ENCODE results near the gene MT4. TPM values are rescaled to one million over a fixed set of nuclear protein-coding genes. Genes with fewer than 3 reads are reported as not detected.

The MT4 gene
- polyA plus RNA-seq, 1 donor from 2014 or later: not detected

DNA sequence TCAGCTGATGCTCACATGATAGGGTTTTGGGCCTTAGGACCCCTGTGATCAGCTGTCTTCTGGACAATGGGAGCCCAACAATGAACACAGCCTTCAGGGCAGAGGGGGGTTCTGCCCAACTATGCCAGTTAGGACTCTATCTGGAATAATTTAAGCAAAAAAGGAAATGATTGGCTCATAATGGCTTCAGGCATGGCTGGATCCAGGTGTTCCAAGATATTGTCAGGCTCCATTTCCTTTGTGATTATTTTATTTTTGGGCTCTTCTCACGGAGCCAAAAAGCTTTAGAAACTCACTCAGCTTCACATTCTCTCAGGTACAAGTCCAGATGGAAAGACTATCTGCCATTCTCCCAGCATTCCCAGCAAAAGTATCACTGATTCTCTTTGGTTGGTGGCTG lies 40.6 kb downstream of the MT4 start:
- H3K4me1 Mint-ChIP-seq: peaks cover 11 to 20% (median 14%) of the 10 kb centered on the region in 3 donors
- peaks cover 8% of the 10 kb centered on the region for H3K27me3 Mint-ChIP-seq
- H3K4me3 Mint-ChIP-seq: peak overlapping the region in 1 of 4 donors; percentile 1
- no peaks in the 10 kb centered on the region for H3K36me3 Mint-ChIP-seq
- H3K27ac Mint-ChIP-seq: no peak overlapping the region
- no peaks in the 10 kb centered on the region for H3K9me3 Mint-ChIP-seq

DNA sequence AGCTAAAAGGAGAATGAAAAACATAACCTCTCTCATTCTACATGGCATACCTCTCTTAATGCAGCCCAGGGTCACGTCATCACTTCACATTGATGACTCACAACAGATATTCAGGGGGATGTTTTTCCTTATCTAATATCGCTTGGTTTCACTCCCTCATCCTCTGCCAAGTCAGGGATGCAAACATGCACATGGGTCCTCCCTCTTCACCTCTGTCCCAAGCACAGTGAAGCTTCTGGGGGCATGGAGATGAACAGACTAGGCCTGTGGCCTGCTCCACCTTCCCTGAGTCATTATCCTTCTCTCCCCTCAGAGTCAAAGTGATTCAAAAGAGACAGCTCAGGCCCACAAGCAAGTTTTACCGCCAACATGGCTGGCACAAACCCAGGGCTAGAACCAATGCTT lies 41.2 kb downstream of the MT4 start:
- Mint-ChIP-seq H3K4me3 (peak overlapping the region in 1 of 4 donors; percentile 13), H3K36me3 (no peaks in the 10 kb centered on the region), H3K4me1 (peaks cover 17 to 25% (median 18%) of the 10 kb centered on the region in 3 donors), H3K9me3 (no peaks in the 10 kb centered on the region), H3K27me3 (peaks cover 6% of the 10 kb centered on the region), H3K27ac (peak overlapping the region in 1 of 3 donors; percentile 77)

DNA sequence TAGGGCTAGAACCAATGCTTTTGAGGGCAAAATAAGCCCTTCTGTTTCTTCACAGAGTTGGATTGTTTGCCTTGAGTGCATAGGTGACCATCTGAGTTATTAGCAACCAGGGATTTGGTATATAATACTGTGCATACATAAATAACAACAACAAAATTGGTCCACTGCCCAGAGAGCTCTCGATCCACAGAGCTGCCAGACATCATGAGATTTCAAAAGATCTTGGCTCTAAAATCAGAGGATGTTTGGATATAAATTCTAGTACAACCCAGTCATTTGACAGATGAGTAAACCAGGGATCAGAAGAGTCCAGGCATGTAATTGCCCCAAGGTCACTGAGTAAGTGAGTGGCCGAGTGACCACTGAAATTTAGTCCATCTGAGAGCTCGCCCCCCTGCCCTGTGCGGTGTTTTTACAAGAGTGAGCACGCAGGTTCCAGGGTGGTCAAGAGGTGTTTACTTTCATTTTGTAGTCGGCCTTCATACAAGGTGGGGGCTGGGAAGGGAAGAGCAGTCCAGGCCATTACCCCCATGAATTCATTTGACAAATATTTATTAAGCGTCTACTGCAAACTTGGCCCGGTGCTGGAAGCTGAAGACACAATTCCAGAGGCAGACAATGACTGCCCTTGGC lies 41.7 kb downstream of the MT4 start:
- Mint-ChIP-seq H3K4me3 (peak overlapping the region in 2 of 4 donors; percentile 13 to 63), H3K4me1 (peaks cover 18 to 27% (median 19%) of the 10 kb centered on the region in 3 donors)

DNA sequence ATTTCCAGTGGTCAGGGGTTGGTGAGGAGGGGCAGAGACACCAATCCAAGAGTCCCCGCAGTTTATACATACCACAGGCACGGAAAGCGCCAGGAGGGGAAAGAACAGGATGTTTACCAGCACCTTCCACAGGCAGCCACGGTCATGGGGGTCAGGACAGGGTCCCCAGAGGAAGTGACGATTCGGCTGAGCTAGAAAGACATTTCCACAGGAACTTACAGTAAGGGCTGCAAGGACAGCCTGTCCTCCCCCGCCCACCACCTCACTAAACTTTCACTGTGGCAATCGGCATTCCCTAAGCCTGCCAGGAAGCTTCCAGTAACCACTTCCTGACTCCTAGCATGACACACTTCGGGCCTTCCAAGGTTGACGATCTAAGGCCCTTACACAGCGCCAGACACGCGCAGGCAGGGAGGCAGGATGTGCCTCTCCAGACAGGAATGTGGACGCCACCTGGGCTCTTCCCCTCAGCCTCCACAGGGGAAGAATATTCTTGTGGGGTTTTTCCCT lies 42.3 kb downstream of the MT4 start:
- peak overlapping the region in 2 of 4 donors; percentile 13 to 63 for H3K4me3 Mint-ChIP-seq
- H3K27me3 Mint-ChIP-seq: peaks cover under 1% of the 10 kb centered on the region
- H3K4me1 Mint-ChIP-seq: peaks cover 18 to 27% (median 19%) of the 10 kb centered on the region in 3 donors
- peak overlapping the region in 1 of 3 donors; percentile 77 for H3K27ac Mint-ChIP-seq
- H3K36me3 Mint-ChIP-seq: no peaks in the 10 kb centered on the region
- H3K9me3 Mint-ChIP-seq: no peaks in the 10 kb centered on the region

More for the DNA sequence above, 41.7 kb downstream of the MT4 start:
- Mint-ChIP-seq H3K36me3 (no peaks in the 10 kb centered on the region), H3K27ac (peak overlapping the region in 1 of 3 donors; percentile 77), H3K27me3 (peaks cover 5% of the 10 kb centered on the region), H3K9me3 (no peaks in the 10 kb centered on the region)

DNA sequence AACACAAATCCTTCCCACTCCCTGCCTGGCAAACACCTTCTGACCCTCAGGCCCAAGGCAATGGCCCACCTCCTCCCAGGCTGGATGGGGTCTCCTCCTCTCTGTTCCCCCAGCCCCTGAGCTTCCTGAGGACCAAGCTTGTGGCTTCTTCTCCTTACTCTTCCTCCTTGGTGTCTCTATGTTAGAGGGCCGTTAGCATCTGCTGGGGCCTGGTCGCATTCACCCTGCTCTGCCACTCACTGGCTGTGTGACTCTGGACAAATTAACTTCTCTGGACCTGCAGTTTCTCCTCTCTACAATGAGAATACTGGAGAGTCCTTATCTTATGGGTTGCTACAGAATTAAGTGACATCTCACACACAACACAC lies 42.8 kb downstream of the MT4 start:
- peaks cover 18 to 27% (median 19%) of the 10 kb centered on the region in 3 donors for H3K4me1 Mint-ChIP-seq
- H3K36me3 Mint-ChIP-seq: no peaks in the 10 kb centered on the region

DNA sequence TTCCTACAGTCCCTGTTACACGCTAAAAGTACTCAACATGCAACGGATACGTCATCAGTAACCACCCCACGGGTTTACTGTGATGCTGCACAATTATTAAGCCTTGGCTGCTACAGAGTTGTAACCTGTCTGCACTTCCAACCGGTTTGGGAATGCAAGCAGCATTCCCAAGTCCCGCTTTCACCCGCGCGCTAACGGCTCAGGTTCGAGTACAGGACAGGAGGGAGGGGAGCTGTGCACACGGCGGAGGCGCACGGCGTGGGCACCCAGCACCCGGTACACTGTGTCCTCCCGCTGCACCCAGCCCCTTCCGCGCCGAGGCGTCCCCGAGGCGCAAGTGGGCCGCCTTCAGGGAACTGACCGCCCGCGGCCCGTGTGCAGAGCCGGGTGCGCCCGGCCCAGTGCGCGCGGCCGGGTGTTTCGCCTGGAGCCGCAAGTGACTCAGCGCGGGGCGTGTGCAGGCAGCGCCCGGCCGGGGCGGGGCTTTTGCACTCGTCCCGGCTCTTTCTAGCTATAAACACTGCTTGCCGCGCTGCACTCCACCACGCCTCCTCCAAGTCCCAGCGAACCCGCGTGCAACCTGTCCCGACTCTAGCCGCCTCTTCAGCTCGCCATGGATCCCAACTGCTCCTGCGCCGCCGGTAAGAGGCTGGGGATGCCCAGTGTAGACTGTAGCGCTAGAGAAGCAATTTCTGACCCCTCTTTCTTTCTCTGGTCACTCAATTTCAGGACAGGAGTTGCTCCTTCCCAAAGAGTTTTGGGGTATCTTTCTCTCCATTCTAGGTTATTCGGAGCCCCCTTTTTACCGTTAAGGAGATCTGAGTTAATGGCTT lies 43.4 kb downstream of the MT4 start, which contains the start of gene MT2A:
TSS of gene MT2A (plus strand) at position 542 of the 833 bp plus-strand sequence. CDS start at position 614, 72 bp downstream.
- no peaks in the 10 kb centered on the region for H3K36me3 Mint-ChIP-seq
- H3K27ac Mint-ChIP-seq: peak within 1 kb of the TSS; percentile 70 to 92 (median 84)
- peak within 1 kb of the TSS; percentile 83 to 95 (median 93) for H3K4me3 Mint-ChIP-seq
- no peaks in the 10 kb centered on the region for H3K9me3 Mint-ChIP-seq
- H3K4me1 Mint-ChIP-seq: peaks cover 18 to 27% (median 19%) of the 10 kb centered on the region in 3 donors
- no peaks in the 10 kb centered on the region for H3K27me3 Mint-ChIP-seq

More for the DNA sequence above, 42.8 kb downstream of the MT4 start:
- Mint-ChIP-seq H3K9me3 (no peaks in the 10 kb centered on the region), H3K27me3 (no peaks in the 10 kb centered on the region), H3K4me3 (peak overlapping the region; percentile 13 to 81 (median 74)), H3K27ac (peak overlapping the region in 1 of 3 donors; percentile 70)

DNA sequence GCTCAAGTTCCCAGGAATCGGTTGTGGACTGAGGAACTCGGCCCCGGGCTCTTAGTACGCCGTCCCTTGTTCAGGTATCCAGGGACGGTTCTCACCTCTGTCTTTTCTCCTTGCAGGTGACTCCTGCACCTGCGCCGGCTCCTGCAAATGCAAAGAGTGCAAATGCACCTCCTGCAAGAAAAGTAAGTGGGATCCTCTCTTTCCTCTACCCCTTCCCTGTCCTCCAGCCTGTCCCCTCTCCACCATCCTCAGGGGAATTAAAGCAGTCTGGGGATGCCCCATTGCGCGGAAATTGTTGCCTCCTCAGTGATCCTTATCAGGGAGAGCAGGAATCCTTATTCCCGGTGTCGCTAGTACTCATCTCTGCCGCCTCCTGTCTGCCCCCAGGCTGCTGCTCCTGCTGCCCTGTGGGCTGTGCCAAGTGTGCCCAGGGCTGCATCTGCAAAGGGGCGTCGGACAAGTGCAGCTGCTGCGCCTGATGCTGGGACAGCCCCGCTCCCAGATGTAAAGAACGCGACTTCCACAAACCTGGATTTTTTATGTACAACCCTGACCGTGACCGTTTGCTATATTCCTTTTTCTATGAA lies 44.1 kb downstream of the MT4 start:
- H3K36me3 Mint-ChIP-seq: no peaks in the 10 kb centered on the region
- H3K27me3 Mint-ChIP-seq: no peaks in the 10 kb centered on the region
- peak overlapping the region in 2 of 3 donors; percentile 70 to 92 for H3K27ac Mint-ChIP-seq
- peaks cover 18 to 27% (median 19%) of the 10 kb centered on the region in 3 donors for H3K4me1 Mint-ChIP-seq
- no peaks in the 10 kb centered on the region for H3K9me3 Mint-ChIP-seq
- peak overlapping the region; percentile 83 to 95 (median 93) for H3K4me3 Mint-ChIP-seq

DNA sequence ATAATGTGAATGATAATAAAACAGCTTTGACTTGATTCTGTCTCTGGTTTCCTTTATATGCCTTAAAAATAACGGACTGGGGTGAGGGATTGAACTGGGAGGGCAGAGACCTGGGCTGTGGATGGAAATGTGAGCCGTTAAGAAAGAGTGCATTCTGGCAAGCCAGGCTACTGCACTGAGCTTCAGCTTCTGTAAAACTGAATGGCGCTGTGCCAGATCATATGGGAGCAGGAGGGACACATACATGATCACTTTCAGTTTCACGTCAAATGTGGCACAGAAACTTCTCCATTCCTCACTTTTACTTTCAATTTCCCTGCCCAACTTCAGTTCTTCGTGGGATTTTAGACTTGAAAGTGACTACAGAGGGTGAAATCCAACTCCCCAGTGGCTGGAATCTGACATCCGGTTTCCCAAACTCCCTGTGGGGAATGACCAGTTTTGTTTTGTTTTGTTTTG lies 44.6 kb downstream of the MT4 start:
- Mint-ChIP-seq H3K27ac (peak overlapping the region; percentile 35 to 92 (median 84)), H3K36me3 (no peaks in the 10 kb centered on the region), H3K9me3 (no peaks in the 10 kb centered on the region), H3K4me1 (peaks cover 18 to 27% (median 19%) of the 10 kb centered on the region in 3 donors), H3K27me3 (no peaks in the 10 kb centered on the region), H3K4me3 (peak overlapping the region; percentile 83 to 95 (median 93))

DNA sequence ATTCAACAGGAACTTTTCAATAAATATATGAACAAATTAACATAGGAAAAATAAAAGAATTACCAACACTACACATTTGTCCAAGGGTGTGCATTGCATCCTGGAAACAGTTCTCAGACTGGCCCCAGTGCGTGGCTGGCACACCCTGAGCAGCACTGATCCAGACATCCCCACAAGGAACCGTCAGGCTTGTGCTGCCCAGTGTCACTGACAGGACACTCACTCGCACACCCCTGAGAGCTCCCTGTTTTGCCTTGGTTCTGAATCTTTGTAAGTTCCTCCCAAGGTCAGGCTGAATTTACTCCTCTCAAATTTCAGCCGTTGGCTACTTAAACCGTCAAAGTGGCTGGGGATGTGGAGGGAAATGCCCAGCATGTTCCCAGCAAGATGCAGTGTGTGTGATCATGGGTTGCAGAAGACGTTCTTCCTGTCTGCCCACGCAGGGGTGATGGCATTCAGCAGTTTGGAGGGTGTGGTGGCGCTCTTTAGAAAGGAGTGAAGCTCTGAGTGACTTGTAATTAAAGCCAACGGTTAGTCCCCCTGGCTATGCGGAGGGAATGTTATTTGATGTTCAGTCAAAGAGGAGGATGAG lies 45.2 kb downstream of the MT4 start:
- Mint-ChIP-seq H3K4me1 (peaks cover 18 to 27% (median 19%) of the 10 kb centered on the region in 3 donors), H3K27me3 (no peaks in the 10 kb centered on the region), H3K27ac (peak overlapping the region; percentile 62 to 92 (median 78)), H3K36me3 (no peaks in the 10 kb centered on the region), H3K9me3 (no peaks in the 10 kb centered on the region), H3K4me3 (peak overlapping the region; percentile 71 to 95 (median 93))

DNA sequence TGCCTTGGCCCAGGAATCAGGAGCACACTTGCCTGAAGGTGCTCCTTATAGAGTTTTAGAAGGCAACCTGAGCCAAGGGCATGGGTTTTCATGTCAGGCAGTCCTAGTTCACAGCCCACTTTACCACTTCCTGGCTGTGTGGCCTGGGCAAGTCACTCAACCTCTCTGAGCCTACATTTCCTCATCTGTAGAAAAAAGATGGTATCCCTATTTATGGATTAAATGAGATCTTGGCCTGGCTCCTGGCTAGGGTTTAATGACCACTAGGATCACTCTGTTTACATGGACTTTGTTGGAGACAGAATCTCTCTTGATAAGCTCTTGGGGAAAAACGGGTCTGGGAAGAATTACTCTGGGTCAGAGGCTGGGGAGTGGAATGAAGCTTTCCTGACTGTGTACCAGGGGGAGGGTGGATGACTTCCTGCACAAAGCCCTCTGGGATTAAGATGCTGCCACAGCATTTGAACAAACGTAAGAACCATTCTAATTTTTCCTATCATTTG lies 45.8 kb downstream of the MT4 start:
- Mint-ChIP-seq H3K27ac (peak overlapping the region; percentile 62 to 92 (median 78)), H3K4me3 (peak overlapping the region; percentile 71 to 95 (median 80)), H3K36me3 (no peaks in the 10 kb centered on the region), H3K9me3 (no peaks in the 10 kb centered on the region), H3K27me3 (no peaks in the 10 kb centered on the region), H3K4me1 (peaks cover 18 to 27% (median 19%) of the 10 kb centered on the region in 3 donors)

DNA sequence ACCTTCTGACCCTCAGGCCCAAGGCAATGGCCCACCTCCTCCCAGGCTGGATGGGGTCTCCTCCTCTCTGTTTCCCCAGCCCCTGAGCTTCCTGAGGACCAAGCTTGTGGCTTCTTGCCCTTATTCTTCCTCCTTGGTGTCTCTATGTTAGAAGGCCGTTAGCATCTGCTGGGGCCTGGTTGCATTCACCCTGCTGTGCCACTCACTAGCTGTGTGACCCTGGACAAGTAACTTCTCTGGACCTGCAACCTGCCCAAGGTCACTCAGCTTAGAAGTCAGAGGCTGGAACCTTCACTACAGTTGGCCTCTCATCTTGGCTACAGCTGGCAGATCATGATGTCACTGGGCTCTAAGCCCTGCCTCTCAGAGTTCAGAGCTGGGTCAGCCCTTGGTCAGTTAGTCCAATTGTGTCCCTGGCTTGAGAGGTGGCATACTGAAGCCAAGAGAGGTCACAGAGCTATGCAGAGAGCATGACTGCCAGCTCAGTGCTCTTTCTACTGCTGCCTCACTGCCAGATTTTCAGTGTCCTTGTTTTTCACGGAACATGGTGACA lies 46.5 kb downstream of the MT4 start:
- Mint-ChIP-seq H3K27me3 (no peaks in the 10 kb centered on the region), H3K9me3 (no peaks in the 10 kb centered on the region), H3K4me1 (peaks cover 18 to 27% (median 19%) of the 10 kb centered on the region in 3 donors), H3K4me3 (peak overlapping the region in 3 of 4 donors; percentile 30 to 73 (median 71)), H3K36me3 (no peaks in the 10 kb centered on the region), H3K27ac (peak overlapping the region; percentile 62 to 92 (median 76))

DNA sequence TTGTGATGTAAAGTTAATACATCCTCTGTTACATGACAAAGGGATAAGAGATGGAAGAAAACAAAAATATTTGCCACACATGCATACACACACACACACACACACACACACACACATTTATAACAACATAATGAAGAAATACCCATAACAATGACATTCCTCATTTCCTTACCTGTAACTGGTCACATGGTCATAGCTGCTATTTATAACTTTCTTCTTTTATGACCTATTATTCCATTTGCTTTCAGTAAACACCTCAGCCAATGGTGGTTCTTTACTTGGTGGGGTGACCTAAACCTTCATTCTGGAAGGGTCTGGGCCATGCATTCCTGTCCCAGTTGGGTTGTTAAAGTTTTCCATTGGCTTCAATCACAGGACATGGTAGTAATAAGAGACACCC lies 48.8 kb downstream of the MT4 start:
- no peak overlapping the region for H3K4me3 Mint-ChIP-seq

DNA sequence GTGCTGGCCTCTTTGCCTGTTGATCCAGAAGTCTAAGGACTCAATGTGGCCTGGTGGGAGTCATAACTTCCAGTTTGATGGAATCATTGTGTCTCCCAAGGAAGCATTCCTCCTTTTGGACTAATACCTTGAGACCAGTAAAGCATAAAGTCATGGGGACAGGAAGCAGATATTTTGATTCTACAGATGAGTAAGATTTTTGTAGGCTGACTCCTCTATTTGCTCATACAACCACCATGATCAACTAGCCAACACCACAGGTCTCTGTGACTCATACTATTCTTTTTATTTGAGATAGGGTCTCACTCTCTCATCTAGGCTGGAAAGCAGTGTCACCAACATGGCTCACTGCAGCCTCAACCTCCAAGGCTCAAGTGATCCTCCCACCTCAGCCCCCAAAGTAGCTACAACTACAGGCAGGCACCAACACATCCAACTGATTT lies 49.7 kb downstream of the MT4 start:
- Mint-ChIP-seq H3K27ac (no peak overlapping the region), H3K9me3 (no peaks in the 10 kb centered on the region), H3K27me3 (peaks cover 22% of the 10 kb centered on the region), H3K4me3 (no peak overlapping the region), H3K36me3 (no peaks in the 10 kb centered on the region), H3K4me1 (peaks cover 10 to 21% (median 14%) of the 10 kb centered on the region in 3 donors)

More for the DNA sequence above, 48.8 kb downstream of the MT4 start:
- Mint-ChIP-seq H3K4me1 (peaks cover 15 to 29% (median 19%) of the 10 kb centered on the region in 3 donors), H3K9me3 (no peaks in the 10 kb centered on the region), H3K36me3 (no peaks in the 10 kb centered on the region), H3K27ac (no peak overlapping the region), H3K27me3 (peaks cover 18% of the 10 kb centered on the region)

DNA sequence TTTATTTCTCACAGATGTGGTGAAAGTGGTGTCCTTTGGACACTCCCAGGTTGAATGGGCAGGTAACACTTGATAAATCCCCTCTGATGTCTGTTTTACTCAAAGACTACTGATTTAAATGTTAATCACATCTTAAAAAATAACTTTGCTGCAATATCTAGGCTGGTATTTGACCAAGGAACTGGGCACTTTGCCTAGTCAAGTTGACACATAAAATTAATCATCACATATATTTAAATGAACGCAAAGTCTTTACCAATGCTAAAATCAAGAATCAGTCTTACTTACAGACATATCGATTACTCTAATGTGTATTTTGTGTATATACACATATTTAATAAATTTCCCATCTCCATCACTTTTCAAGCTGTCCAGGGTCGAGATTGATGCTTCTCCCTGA lies 50.5 kb downstream of the MT4 start:
- peaks cover 23% of the 10 kb centered on the region for H3K27me3 Mint-ChIP-seq
- H3K9me3 Mint-ChIP-seq: no peaks in the 10 kb centered on the region
- H3K4me3 Mint-ChIP-seq: no peak overlapping the region
- no peak overlapping the region for H3K27ac Mint-ChIP-seq
- peaks cover 1% of the 10 kb centered on the region for H3K36me3 Mint-ChIP-seq
- peaks cover 6 to 17% (median 9%) of the 10 kb centered on the region in 3 donors for H3K4me1 Mint-ChIP-seq
